NCI-H1436 treated with DMSO at 0.1 percent for 48 hours (cell line): Measurements from ENCODE around the gene EPHX1.
"Not testable (repeated sequence)": the region's sequence is repeated elsewhere in the genome, so short reads cannot be mapped to it uniquely, and the experiment has no call there.

Source experiments
- DNase-seq: peaks from one replicate; lab custom pipeline; 2025; lab: John Stamatoyannopoulos, UW

EPHX1 gene

GRCh38 chr1:225777583-225778336 is 32.2 kb upstream of the EPHX1 start, which contains the start of gene SRP9:
TSS of gene SRP9 (plus strand) at chr1:225777826. CDS start at chr1:225777941, 115 bp downstream.
- DNase-seq, result peak; percentile 97

GRCh38 chr1:225778337-225778669 is 31.6 kb upstream of the EPHX1 start:
- no peak for DNase-seq

- not testable (repeated sequence) for DNase-seq
These were observed 30.8 kb upstream of the EPHX1 start for GRCh38 chr1:225779165-225779564.

GRCh38 chr1:225780134-225780533 is 29.8 kb upstream of the EPHX1 start:
- DNase-seq, result no peak

GRCh38 chr1:225780630-225781029 is 29.3 kb upstream of the EPHX1 start:
- no peak for DNase-seq

GRCh38 chr1:225789142-225789541 is 20.8 kb upstream of the EPHX1 start:
- not testable (repeated sequence) for DNase-seq

- DNase-seq, result no peak
These were observed 15.0 kb upstream of the EPHX1 start for GRCh38 chr1:225794954-225795353.

- DNase-seq, result not testable (repeated sequence)
These were observed 13.8 kb upstream of the EPHX1 start for GRCh38 chr1:225796097-225796496.

GRCh38 chr1:225801146-225801545 is 8.8 kb upstream of the EPHX1 start:
- DNase-seq, result not testable (repeated sequence)

GRCh38 chr1:225806249-225806648 is 3.7 kb upstream of the EPHX1 start:
- DNase-seq, result no peak

- not testable (repeated sequence) for DNase-seq
These were observed 3.2 kb upstream of the EPHX1 start for GRCh38 chr1:225806736-225807135.

GRCh38 chr1:225808136-225808535 is 1.8 kb upstream of the EPHX1 start:
- no peak for DNase-seq

GRCh38 chr1:225810579-225811538 is 935 bp downstream of the EPHX1 start:
- DNase-seq, result not testable (repeated sequence)

GRCh38 chr1:225811622-225812487 is 1.9 kb downstream of the EPHX1 start:
- DNase-seq, result no peak

- no peak for DNase-seq
These were observed 2.7 kb downstream of the EPHX1 start for GRCh38 chr1:225812488-225813213.

GRCh38 chr1:225813214-225813964 is 3.5 kb downstream of the EPHX1 start:
- DNase-seq, result peak; percentile 72

GRCh38 chr1:225814381-225814780 is 4.5 kb downstream of the EPHX1 start:
- DNase-seq, result no peak

- DNase-seq, result not testable (repeated sequence)
These were observed 5.2 kb downstream of the EPHX1 start for GRCh38 chr1:225815090-225815489.

- peak; percentile 80 for DNase-seq
These were observed 5.7 kb downstream of the EPHX1 start for GRCh38 chr1:225815526-225816178.
